Right hindlimb (tissue), 1 donor: ENCODE data around the gene FGFR3.
"Not testable (repeated sequence)": the region's sequence is repeated elsewhere in the genome, so short reads cannot be mapped to it uniquely, and the experiment has no call there.

Experiments
- DNase-seq: peaks from one replicate; pipeline ENCODE4 v3.0.0-alpha.2; 2018

The FGFR3 gene

GRCh38 chr4:1821679-1822567 lies 28.8 kb downstream of the FGFR3 start:
- no peak for DNase-seq

- DNase-seq = no peak
Measured at GRCh38 chr4:1822568-1823544, 29.8 kb downstream of the FGFR3 start.

- no peak for DNase-seq
Measured at GRCh38 chr4:1823545-1823932, 30.4 kb downstream of the FGFR3 start.

- DNase-seq = no peak
Measured at GRCh38 chr4:1824746-1825145, 31.7 kb downstream of the FGFR3 start.

- DNase-seq = no peak
Measured at GRCh38 chr4:1825326-1825725, 32.2 kb downstream of the FGFR3 start.

- DNase-seq = no peak
Measured at GRCh38 chr4:1826531-1827350, 33.6 kb downstream of the FGFR3 start.

- DNase-seq = no peak
Measured at GRCh38 chr4:1830234-1830633, 37.1 kb downstream of the FGFR3 start.

- DNase-seq = no peak
Measured at GRCh38 chr4:1830642-1831228, 37.6 kb downstream of the FGFR3 start.

GRCh38 chr4:1831331-1831730 lies 38.2 kb downstream of the FGFR3 start:
- DNase-seq = no peak

GRCh38 chr4:1832690-1833089 lies 39.6 kb downstream of the FGFR3 start:
- DNase-seq = no peak

- DNase-seq = no peak
Measured at GRCh38 chr4:1833307-1834046, 40.4 kb downstream of the FGFR3 start.

GRCh38 chr4:1834047-1834775 lies 41.1 kb downstream of the FGFR3 start:
- DNase-seq = no peak

GRCh38 chr4:1835836-1836235 lies 42.7 kb downstream of the FGFR3 start:
- not testable (repeated sequence) for DNase-seq

- DNase-seq = no peak
Measured at GRCh38 chr4:1836650-1837049, 43.6 kb downstream of the FGFR3 start.

GRCh38 chr4:1837069-1837468 lies 44.0 kb downstream of the FGFR3 start:
- DNase-seq = no peak

GRCh38 chr4:1839282-1839681 lies 46.2 kb downstream of the FGFR3 start:
- no peak for DNase-seq

- DNase-seq = no peak
Measured at GRCh38 chr4:1841201-1841886, 48.3 kb downstream of the FGFR3 start.

- DNase-seq = no peak
Measured at GRCh38 chr4:1841887-1842210, 48.8 kb downstream of the FGFR3 start.

- DNase-seq = no peak
Measured at GRCh38 chr4:1842339-1842895, 49.3 kb downstream of the FGFR3 start.

GRCh38 chr4:1842993-1843448 lies 49.9 kb downstream of the FGFR3 start:
- no peak for DNase-seq
